ENCODE measurements around the gene STK10. TPM values are rescaled to one million over a fixed set of nuclear protein-coding genes. Genes with fewer than 3 reads are reported as not detected.
"Not testable (repeated sequence)": the region's sequence is repeated elsewhere in the genome, so short reads cannot be mapped to it uniquely, and the experiment has no call there.

The STK10 gene
- total RNA-seq, 2 donors from 2014 or later, result 25.6 to 39.2 TPM

DNA sequence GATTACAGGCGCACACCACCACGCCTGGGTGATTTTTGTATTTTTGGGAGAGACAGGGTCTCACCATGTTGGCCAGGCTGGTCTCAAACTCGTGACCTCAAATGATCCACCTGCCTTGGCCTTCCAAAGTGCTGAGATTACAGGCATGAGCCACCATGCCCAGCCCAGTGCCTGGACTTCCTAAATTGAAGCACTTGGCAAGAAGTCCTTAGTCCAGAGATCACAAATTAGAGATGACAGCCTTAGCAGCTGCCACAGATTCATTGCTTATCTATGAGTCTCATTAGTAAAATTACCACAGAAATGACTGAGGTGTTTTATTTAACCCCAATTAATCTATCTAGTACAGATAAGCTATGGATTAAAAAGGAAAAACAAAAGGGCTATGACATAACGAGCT lies 25.1 kb upstream of the STK10 start:
- no peak for TF ChIP-seq CTCF (IDR thresholded peaks at IDR 0.05)
- Histone ChIP-seq H3K9me3 (no peaks in the 10 kb centered on the region), H3K4me1 (ENCODE audit: control insufficient read depth in 1 of 2, low read depth in 2 of 2) (no peaks in the 10 kb centered on the region), H3K27ac (no peak overlapping the region), H3K4me3 (no peak overlapping the region), H3K36me3 (peaks cover 16% of the 10 kb centered on the region), H3K27me3 (replicated peaks; ENCODE audit: insufficient read depth) (no peaks in the 10 kb centered on the region)
- ATAC-seq (ENCODE audit: insufficient number of reproducible peaks, low FRiP score, low read depth) (no peak), DNase-seq (ENCODE audit: low spot score) (no peak)

- ATAC-seq (ENCODE audit: insufficient number of reproducible peaks, low FRiP score, low read depth), result no peak
- H3K27ac ChIP-seq, result no peak overlapping the region
- H3K9me3 ChIP-seq, result no peaks in the 10 kb centered on the region
- no peak overlapping the region for H3K4me3 ChIP-seq
- H3K27me3 ChIP-seq (replicated peaks; ENCODE audit: insufficient read depth), result no peaks in the 10 kb centered on the region
- H3K4me1 ChIP-seq (ENCODE audit: control insufficient read depth in 1 of 2, low read depth in 2 of 2), result no peaks in the 10 kb centered on the region
- DNase-seq (ENCODE audit: low spot score), result no peak
- H3K36me3 ChIP-seq, result peaks cover 16% of the 10 kb centered on the region
- no peak for TF ChIP-seq CTCF (IDR thresholded peaks at IDR 0.05)
Observed at GRCh38 chr5:172211676-172212075, 23.7 kb upstream of the STK10 start.

DNA sequence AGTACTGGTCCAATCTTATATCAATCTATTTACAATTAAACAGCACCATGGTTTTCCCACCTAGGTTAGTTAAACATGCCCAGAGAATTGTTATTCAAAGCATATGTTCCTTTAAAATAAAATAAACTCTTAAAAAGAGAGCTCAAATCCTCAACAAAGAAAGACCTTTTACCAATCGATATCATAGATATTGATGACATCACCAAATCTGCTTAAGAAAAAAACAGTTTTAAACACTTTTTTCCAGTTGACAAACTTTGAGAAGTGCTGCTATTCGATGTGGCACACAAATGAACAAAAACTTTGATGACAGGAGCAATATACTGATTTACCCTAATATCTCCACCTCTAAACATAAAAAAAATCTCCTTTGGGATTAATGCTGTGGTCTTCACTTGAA lies 21.7 kb upstream of the STK10 start:
- Histone ChIP-seq H3K4me1 (ENCODE audit: control insufficient read depth in 1 of 2, low read depth in 2 of 2) (no peaks in the 10 kb centered on the region), H3K36me3 (peaks cover 16% of the 10 kb centered on the region), H3K4me3 (no peak overlapping the region), H3K27me3 (replicated peaks; ENCODE audit: insufficient read depth) (no peaks in the 10 kb centered on the region), H3K9me3 (no peaks in the 10 kb centered on the region), H3K27ac (no peak overlapping the region)
- no peak for ATAC-seq (ENCODE audit: insufficient number of reproducible peaks, low FRiP score, low read depth)
- no peak for TF ChIP-seq CTCF (IDR thresholded peaks at IDR 0.05)
- DNase-seq (ENCODE audit: low spot score), result no peak

DNA sequence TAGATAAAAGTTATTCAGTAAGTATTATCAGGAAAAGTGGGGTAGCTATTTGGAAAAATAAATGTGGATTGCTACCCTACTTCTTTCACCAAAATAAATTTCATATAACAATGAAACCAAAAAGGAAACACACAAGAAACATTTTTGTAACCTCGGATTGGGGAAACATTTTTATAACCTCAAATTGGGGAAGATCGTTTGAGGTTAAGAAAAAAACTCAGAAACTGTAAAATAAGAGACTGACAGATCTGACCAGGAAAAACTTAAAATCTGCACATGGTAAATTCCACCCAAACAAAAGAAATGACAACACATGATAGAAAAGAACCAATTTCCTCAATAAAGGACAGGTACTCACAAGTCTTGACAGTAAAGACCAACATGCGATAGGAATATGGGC lies 19.5 kb upstream of the STK10 start:
- no peak overlapping the region for H3K4me3 ChIP-seq
- H3K36me3 ChIP-seq, result peaks cover 16% of the 10 kb centered on the region
- H3K27ac ChIP-seq, result no peak overlapping the region
- ATAC-seq (ENCODE audit: insufficient number of reproducible peaks, low FRiP score, low read depth) (no peak), DNase-seq (ENCODE audit: low spot score) (no peak)
- no peaks in the 10 kb centered on the region for H3K4me1 ChIP-seq (ENCODE audit: control insufficient read depth in 1 of 2, low read depth in 2 of 2)
- TF ChIP-seq CTCF (IDR thresholded peaks at IDR 0.05), result no peak
- H3K9me3 ChIP-seq, result no peaks in the 10 kb centered on the region
- no peaks in the 10 kb centered on the region for H3K27me3 ChIP-seq (replicated peaks; ENCODE audit: insufficient read depth)

DNA sequence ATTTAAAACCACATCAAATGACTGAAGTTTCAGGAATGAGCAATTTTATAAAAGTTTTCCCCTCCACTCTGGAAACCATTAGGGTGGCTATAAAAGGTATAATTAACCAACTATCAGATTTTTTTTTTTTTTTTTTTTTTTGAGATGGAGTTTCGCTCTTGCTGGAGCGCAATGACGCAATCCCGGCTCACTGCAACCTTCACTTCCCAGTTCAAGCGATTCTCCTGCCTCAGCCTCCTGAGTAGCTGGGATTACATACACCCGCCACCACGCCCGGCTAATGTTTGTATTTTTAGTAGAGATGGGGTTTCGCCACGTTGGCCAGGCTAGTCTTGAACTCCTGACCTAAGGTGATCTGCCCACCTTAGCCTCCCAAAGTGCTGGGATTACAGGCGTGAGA lies 18.0 kb upstream of the STK10 start:
- ATAC-seq (ENCODE audit: insufficient number of reproducible peaks, low FRiP score, low read depth), result not testable (repeated sequence)

DNA sequence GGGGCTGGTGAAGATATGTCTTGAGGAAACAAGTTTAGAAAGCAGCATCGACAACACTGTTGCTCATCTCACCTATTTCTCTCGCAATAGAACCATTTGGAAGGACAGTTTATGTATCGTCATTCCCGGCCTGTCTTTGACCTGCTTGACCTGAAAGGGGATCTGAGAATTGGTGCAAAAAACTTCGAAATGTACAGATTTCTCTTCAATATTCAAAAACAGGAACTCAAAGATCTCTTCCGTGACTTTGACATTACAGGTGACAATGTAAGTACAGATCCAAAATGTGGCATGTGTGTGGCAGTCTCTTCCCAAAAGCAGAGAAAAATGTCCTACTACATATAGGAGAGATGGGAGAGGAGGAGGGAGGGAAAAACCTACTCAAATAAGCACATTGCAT lies 12.5 kb upstream of the STK10 start:
- no peaks in the 10 kb centered on the region for H3K4me1 ChIP-seq (ENCODE audit: control insufficient read depth in 1 of 2, low read depth in 2 of 2)
- no peaks in the 10 kb centered on the region for H3K36me3 ChIP-seq
- TF ChIP-seq CTCF (IDR thresholded peaks at IDR 0.05), result no peak
- H3K27ac ChIP-seq, result no peak overlapping the region
- ATAC-seq (ENCODE audit: insufficient number of reproducible peaks, low FRiP score, low read depth) (no peak), DNase-seq (ENCODE audit: low spot score) (no peak)
- no peaks in the 10 kb centered on the region for H3K27me3 ChIP-seq (replicated peaks; ENCODE audit: insufficient read depth)
- H3K4me3 ChIP-seq, result no peak overlapping the region
- H3K9me3 ChIP-seq, result no peaks in the 10 kb centered on the region

More for the DNA sequence above, 18.0 kb upstream of the STK10 start:
- H3K27me3 ChIP-seq (replicated peaks; ENCODE audit: insufficient read depth); H3K4me3 ChIP-seq; H3K9me3 ChIP-seq; H3K27ac ChIP-seq; DNase-seq (ENCODE audit: low spot score); H3K36me3 ChIP-seq; H3K4me1 ChIP-seq (ENCODE audit: control insufficient read depth in 1 of 2, low read depth in 2 of 2): not testable (repeated sequence)

Data from thoracic aorta (tissue), 2 donors.